Activated T-cell treated with anti-CD3 and anti-CD28 coated beads for 24 hours (primary cell): ENCODE measurements around the gene P2RX7.
"Not testable (repeated sequence)": the region's sequence is repeated elsewhere in the genome, so short reads cannot be mapped to it uniquely, and the experiment has no call there.

Experiments used
- DNase-seq: peaks from one replicate; pipeline ENCODE4 v3.0.0-alpha.2; 2020; ENCODE audit warnings: low read depth

P2RX7 gene

DNA sequence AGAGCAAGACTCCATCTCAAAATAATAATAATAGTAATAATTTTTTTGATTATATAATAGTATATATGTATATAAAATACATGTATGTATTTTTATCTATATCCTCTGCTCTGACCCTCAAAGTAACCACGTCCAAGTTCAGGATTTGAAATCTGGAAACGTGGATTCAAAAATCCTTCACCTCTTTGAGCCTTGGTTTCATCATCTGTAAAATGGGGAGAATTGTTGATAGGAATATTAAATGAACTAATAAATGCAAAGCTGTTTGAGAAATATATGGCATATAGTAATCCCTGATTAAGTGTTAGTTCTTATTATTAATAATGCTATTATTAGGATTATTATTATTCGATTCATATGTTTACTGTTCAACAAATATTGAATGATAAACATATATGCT is 2.6 kb downstream of the P2RX7 start:
- DNase-seq: no peak

DNA sequence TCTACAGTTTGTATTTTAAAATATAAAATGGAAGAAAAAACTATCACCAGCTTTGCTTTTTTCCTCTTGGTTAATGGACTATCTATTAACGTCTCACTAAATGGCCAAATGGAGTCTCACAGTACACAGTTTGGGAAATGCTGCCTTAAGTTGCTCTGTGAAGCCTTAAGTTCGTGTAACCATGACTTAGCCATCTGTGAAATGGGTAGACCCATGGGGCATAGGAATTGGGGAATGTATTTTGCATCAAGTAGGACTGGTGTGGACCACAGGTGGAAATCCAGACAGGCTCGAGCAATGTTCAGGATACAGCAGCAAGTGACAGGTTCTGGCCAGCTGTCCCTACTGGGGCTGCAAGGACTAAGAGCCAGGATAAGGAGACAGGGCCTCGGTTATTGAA is 4.8 kb downstream of the P2RX7 start:
- no peak for DNase-seq

DNA sequence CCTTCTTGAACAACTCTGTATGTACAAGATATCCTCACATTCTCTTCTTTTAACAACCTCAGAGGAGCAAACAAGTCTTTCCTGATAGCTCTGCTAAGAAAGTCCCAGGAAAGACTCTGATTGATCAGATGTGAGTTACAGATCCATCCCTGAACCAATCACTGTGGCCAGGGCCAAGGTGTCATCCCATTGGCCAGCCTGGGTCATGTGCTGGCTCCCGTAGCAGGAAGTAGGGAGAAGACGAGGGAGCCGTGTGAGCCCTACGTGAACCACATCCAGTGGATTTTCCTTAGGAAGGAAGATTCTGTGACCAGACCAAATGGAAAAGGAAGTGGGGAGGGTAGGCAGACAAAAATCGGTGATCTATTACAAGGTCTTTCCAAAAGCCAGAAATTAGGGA is 5.6 kb downstream of the P2RX7 start:
- DNase-seq: no peak

DNA sequence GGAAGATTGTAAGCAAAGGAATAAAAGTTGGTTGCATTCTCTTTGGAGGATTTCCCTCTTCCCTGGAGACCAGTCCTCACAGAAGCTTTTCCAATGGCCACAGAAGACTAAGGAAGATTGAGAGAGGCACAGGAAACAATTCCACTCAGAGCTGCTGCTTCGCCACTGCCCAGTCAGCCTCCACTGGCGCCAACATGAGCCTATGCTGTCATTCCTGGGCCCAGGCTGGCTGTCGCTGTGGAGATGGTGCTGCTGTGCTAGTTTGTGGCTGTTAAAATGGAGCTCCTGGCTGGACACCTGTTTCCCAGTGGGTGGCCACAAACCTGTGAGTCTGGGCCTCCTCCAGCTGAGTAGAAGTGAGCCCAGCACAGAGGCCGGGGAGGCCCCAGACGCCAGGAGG is 6.6 kb downstream of the P2RX7 start:
- DNase-seq: no peak

- no peak for DNase-seq
These were observed 9.7 kb downstream of the P2RX7 start for GRCh38 chr12:121142171-121142950.

DNA sequence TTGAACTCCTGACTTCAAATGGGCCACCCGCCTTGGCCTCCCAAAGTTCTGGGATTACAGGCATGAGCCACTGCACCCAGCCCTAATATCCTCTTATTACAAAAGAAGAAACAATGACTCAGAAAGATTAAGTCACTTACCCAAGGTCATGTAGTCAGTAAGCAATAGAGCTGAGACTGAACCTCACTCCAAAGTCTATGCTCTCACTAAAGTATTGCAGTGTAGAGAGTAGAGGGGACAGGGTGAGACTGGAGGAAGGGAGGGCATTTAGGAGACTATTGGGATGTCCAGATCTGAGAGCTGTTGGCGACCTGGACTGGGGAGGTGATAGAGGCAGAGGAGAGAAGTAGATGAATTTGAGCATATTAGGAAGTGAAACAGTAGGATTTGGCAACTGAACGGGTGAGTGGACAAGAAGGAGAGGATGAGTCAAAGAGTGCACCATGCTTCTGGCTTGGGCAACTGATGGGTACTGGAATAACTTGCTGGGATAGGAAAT is 11.8 kb downstream of the P2RX7 start:
- no peak for DNase-seq

DNA sequence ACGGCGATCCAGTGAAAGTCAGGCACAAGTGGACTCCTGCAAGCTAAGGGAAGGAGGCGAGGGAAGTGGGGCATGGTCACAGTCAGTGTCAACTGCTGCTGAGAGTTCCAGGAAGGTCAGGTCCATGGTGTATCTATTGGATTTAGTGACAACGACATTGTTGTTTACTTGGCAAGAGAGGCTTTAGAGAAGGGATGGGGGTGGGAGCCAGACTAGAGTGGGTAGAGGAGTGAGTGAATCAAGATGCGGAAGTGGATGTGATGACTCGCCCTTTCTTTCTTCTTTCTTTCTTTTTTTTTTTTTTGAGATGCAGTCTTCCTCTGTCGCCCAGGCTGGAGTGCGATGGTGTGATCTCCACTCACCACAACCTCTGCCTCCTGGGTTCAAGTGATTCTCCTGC is 12.5 kb downstream of the P2RX7 start:
- no peak for DNase-seq

GRCh38 chr12:121149289-121149688 is 16.6 kb downstream of the P2RX7 start:
- not testable (repeated sequence) for DNase-seq

- no peak for DNase-seq
These were observed 22.2 kb downstream of the P2RX7 start for GRCh38 chr12:121154793-121155375.

DNA sequence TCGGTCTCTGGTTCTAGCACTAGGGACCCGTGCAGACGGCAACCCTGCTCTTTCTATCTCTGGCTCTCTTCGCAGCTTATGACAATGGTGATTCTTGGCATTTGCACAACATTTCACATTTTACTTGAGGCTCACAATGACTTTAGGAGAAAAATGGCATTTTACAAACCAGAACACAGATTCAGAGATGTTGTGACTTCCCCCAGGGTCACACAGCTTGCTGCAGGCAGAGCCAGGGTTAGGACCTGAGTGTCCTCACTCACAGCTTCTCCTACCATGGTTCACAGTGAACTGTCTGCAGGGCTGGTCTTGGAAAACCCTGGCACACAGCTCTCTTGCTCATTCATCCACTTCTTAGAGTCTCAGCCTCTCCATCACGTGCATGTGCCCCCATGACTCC is 23.7 kb downstream of the P2RX7 start:
- no peak for DNase-seq

GRCh38 chr12:121158085-121158484 is 25.4 kb downstream of the P2RX7 start:
- no peak for DNase-seq

- not testable (repeated sequence) for DNase-seq
These were observed 26.2 kb downstream of the P2RX7 start for GRCh38 chr12:121158728-121159351.

DNA sequence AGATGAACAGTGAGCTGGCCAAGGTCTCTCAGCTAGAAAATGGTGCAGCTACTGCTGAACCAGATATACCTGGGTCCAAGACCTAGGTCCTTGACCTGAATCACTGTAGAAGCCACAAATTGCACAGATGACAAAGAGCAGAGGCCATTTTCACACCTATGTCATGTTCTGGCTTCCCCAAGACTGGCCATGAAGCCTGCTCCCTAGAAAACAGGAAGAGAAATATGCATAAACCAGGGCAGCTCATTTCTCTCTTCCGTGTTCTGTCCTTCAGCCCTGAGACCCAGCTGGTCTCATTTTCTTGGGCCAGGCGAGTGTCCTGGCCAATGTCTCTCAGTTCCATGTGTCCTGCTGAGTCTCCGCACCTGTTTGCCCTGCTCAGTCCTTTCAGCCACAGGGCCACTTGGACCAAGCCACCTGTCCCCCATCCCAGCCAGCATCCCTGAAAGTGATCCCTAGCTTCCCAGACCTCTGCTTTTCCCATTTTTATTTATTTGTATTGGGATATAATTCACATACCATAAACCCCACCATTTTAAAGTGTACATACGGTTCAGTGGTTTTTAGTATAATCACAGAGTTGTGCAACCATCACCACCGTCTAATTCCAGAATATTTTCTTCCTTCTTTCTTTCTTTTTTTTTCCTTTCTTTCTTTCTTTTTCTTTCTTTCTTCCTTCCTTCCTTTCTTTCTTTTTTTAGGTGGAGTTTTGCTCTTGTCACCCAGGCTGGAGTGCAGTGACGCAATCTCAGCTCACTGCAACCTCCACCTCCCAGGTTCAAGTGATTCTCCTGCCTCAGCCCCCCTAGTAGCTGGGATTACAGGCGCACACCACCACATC is 27.0 kb downstream of the P2RX7 start:
- DNase-seq: no peak

GRCh38 chr12:121162384-121162783 is 29.7 kb downstream of the P2RX7 start:
- no peak for DNase-seq

GRCh38 chr12:121162985-121163384 is 30.3 kb downstream of the P2RX7 start:
- no peak for DNase-seq

DNA sequence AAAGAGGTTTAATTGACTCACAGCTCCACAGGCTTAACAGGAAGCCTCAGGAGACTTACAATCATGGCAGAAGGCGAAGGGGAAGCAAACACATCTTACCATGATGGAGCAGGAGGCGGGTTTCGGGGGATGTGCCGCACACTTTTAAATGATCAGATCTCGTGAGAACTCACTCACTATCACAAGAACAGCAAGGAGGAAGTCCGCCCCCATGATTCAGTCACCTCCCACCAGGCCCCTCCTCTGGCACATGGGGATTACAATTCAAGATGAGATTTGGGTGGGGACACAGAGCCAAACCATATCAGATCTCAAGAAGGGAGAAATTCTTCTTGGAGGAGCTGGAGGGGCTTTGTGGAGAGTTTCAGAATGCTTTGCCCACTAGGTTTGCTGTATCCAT is 32.2 kb downstream of the P2RX7 start:
- not testable (repeated sequence) for DNase-seq

GRCh38 chr12:121165316-121165715 is 32.6 kb downstream of the P2RX7 start:
- no peak for DNase-seq

GRCh38 chr12:121166356-121166755 is 33.7 kb downstream of the P2RX7 start:
- no peak for DNase-seq

GRCh38 chr12:121167232-121167820 is 34.6 kb downstream of the P2RX7 start:
- no peak for DNase-seq

- DNase-seq: no peak
These were observed 35.3 kb downstream of the P2RX7 start for GRCh38 chr12:121167951-121168350.

DNA sequence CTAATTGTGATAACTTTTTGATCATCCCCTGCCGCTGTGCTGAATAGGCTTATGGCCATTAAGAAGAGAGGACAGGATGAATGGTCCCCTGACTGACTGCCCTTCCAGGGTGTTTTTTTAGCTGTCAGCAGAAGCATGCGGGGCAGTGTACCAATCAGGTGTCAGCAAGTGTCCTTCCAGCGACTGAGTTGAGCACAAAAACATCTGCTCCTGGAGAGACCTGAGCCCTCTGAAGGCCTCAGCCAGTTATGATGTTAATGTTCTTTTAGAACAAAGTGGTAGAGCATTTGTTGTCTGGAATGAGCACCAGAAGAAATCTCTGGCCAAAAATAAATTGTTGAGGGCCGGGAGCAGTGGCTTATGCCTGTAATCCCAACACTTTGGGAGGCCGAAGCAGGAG is 37.5 kb downstream of the P2RX7 start:
- no peak for DNase-seq
